A375 (cell line): Measurements from ENCODE around the gene SHMT2. TPM values are rescaled to one million over a fixed set of nuclear protein-coding genes. Genes with fewer than 3 reads are reported as not detected.

Source experiments
- small RNA-seq: library from RNA; depleted of rRNA; stranded (forward); fragments of <200 nt; gene quantifications from one replicate; pipeline ENCODE3, GENCODE V24; 2014
- total RNA-seq: library from RNA; depleted of rRNA; stranded (reverse); fragments of >200 nt; shearing (Covaris generic); gene quantifications from 2 replicates; pipeline ENCODE4 v1.2.3, GENCODE V29; 2014; rRNA removed

The SHMT2 gene
- 404 and 416 TPM in 2 replicates for total RNA-seq

GRCh38 chr12:57229634-57230380 is at the start of gene SHMT2:
TSS of gene SHMT2 (plus strand) at chr12:57229711. CDS start at chr12:57229779, 68 bp downstream.

GRCh38 chr12:57216014-57216911 is 13.2 kb upstream of the SHMT2 start, which contains the start of gene NXPH4:
TSS of gene NXPH4 (plus strand) at chr12:57216794. CDS start at chr12:57216970, 176 bp downstream.

GRCh38 chr12:57250956-57251355 is 21.4 kb downstream of the SHMT2 start, which contains the start of gene STAC3:
TSS of gene STAC3 (minus strand) at chr12:57251187. CDS start at chr12:57249636, 1,551 bp downstream.

Small RNA genes within 50 kb of the gene (small RNA-seq; reads per million reads assigned to genes)
- gene MIR1228 = not detected

Other genes starting within 250 kb of the SHMT2 start
- 7.4 and 8.7 TPM in 2 replicates for gene ZBTB39, start 223.2 kb upstream of the SHMT2 start, total RNA-seq
- gene TAC3, start 213.2 kb upstream of the SHMT2 start, total RNA-seq = not detected in 2 replicates
- not detected in 2 replicates for gene MYO1A, start 179.6 kb upstream of the SHMT2 start, total RNA-seq
- 13.0 and 14.4 TPM in 2 replicates for gene NEMP1, start 150.9 kb upstream of the SHMT2 start, total RNA-seq
- gene NAB2, start 140.6 kb upstream of the SHMT2 start, total RNA-seq = 59.3 and 61.1 TPM in 2 replicates
- gene STAT6, start 118.3 kb upstream of the SHMT2 start, total RNA-seq = 39.1 and 41.4 TPM in 2 replicates
- 19.3 and 21.0 TPM in 2 replicates for gene LRP1, start 101.2 kb upstream of the SHMT2 start, total RNA-seq
- not detected in 2 replicates for gene LRP1-AS, start 82.1 kb upstream of the SHMT2 start, total RNA-seq
- gene NXPH4, start 12.9 kb upstream of the SHMT2 start, total RNA-seq = 2.7 and 5.1 TPM in 2 replicates
- gene STAC3, start 21.5 kb downstream of the SHMT2 start, total RNA-seq = 1.1 and 2.0 TPM in 2 replicates
- 23.2 and 30.1 TPM in 2 replicates for gene R3HDM2, start 201.3 kb downstream of the SHMT2 start, total RNA-seq
- not detected in 2 replicates for gene INHBC, start 205.1 kb downstream of the SHMT2 start, total RNA-seq
- gene INHBE, start 225.6 kb downstream of the SHMT2 start, total RNA-seq = 4.3 and 4.9 TPM in 2 replicates
- gene GLI1, start 230.1 kb downstream of the SHMT2 start, total RNA-seq = 0.30 and 0.90 TPM in 2 replicates